ENCODE data around the gene AGL.

- TF ChIP-seq CTCF (IDR thresholded peaks at IDR 0.05) (no peak), POLR2A (IDR thresholded peaks at IDR 0.05) (no peak), POLR2AphosphoS5 (IDR thresholded peaks at IDR 0.05) (no peak)
Observed at GRCh38 chr1:99858286-99858685, 8.1 kb downstream of the AGL start.
